ENCODE data around the gene CNOT11. TPM values are rescaled to one million over a fixed set of nuclear protein-coding genes. Genes with fewer than 3 reads are reported as not detected.

CNOT11 gene
- total and polyA plus RNA-seq, 2 of the 13 experiments (the other 11 are each of a cell fraction or from before 2014, with no cell fraction given), result 114 to 209 TPM

GRCh38 chr2:101251844-101252407 is 760 bp upstream of the CNOT11 start (continued):
- TF ChIP-seq ZBTB40 (IDR thresholded peaks at IDR 0.05) (no peak), ZBTB40 (CRISPR knock-in tag; IDR thresholded peaks at IDR 0.05) (no peak), IKZF5 (CRISPR knock-in tag; IDR thresholded peaks at IDR 0.05) (peak; percentile 54; the same call in 1 of the 2 replicates), ZNF556 (CRISPR knock-in tag; IDR thresholded peaks at IDR 0.05; ENCODE audit: borderline replicate concordance) (0 out of 2 replicates have a peak, but pooled peaks have one; percentile 8), POLR2A (IDR thresholded peaks at IDR 0.05; ENCODE audit: insufficient read depth in 1 of 2, low read depth in 2 of 2, low read length in 2 of 2) (peak in 1 of 2 experiments; percentile 14; a peak in 1 of 4 replicates)
- TF ChIP-seq, protein P1, sequence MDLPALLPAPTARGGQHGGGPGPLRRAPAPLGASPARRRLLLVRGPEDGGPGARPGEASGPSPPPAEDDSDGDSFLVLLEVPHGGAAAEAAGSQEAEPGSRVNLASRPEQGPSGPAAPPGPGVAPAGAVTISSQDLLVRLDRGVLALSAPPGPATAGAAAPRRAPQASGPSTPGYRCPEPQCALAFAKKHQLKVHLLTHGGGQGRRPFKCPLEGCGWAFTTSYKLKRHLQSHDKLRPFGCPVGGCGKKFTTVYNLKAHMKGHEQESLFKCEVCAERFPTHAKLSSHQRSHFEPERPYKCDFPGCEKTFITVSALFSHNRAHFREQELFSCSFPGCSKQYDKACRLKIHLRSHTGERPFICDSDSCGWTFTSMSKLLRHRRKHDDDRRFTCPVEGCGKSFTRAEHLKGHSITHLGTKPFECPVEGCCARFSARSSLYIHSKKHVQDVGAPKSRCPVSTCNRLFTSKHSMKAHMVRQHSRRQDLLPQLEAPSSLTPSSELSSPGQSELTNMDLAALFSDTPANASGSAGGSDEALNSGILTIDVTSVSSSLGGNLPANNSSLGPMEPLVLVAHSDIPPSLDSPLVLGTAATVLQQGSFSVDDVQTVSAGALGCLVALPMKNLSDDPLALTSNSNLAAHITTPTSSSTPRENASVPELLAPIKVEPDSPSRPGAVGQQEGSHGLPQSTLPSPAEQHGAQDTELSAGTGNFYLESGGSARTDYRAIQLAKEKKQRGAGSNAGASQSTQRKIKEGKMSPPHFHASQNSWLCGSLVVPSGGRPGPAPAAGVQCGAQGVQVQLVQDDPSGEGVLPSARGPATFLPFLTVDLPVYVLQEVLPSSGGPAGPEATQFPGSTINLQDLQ (CRISPR knock-in tag; IDR thresholded peaks at IDR 0.05), result peak; percentile 24; the same call in 1 of the 2 replicates

Measured in HepG2 (cell line).